ENCODE data around the gene IL18R1. TPM values are rescaled to one million over a fixed set of nuclear protein-coding genes. Genes with fewer than 3 reads are reported as not detected.

Gene IL18R1
- total and polyA plus RNA-seq, 9 of the 15 experiments (the other 6 are each of a cell fraction or from before 2014, with no cell fraction given) = 0.55 to 10.0 (median 2.5) TPM

DNA sequence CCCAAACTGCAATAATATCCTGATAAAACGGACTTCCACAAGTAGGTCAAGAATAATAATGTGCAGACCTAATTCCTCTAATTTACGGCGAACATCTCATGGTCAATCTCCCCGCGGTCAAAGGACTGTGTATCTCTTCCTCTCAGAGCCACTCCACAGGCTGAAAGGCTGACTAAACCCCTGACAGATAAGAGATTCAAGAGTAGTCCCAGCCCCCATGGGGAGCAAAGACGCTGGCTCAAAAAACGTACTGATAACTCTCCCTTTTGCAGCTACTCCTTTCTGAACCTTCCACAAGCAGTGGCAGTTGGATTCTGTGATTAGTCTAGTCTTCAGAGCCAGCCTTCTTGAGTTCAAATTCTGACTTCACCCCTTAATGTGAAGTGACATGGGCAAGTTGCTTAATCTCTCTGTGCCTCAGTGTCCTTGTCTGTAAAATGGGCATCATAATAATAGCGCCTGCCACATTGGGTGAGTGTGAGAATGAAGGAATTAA, 19.7 kb upstream of the IL18R1 start (continued):
- TF ChIP-seq, protein P1, sequence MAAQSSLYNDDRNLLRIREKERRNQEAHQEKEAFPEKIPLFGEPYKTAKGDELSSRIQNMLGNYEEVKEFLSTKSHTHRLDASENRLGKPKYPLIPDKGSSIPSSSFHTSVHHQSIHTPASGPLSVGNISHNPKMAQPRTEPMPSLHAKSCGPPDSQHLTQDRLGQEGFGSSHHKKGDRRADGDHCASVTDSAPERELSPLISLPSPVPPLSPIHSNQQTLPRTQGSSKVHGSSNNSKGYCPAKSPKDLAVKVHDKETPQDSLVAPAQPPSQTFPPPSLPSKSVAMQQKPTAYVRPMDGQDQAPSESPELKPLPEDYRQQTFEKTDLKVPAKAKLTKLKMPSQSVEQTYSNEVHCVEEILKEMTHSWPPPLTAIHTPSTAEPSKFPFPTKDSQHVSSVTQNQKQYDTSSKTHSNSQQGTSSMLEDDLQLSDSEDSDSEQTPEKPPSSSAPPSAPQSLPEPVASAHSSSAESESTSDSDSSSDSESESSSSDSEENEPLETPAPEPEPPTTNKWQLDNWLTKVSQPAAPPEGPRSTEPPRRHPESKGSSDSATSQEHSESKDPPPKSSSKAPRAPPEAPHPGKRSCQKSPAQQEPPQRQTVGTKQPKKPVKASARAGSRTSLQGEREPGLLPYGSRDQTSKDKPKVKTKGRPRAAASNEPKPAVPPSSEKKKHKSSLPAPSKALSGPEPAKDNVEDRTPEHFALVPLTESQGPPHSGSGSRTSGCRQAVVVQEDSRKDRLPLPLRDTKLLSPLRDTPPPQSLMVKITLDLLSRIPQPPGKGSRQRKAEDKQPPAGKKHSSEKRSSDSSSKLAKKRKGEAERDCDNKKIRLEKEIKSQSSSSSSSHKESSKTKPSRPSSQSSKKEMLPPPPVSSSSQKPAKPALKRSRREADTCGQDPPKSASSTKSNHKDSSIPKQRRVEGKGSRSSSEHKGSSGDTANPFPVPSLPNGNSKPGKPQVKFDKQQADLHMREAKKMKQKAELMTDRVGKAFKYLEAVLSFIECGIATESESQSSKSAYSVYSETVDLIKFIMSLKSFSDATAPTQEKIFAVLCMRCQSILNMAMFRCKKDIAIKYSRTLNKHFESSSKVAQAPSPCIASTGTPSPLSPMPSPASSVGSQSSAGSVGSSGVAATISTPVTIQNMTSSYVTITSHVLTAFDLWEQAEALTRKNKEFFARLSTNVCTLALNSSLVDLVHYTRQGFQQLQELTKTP (IDR thresholded peaks at IDR 0.05; ENCODE audit: low read depth in 1 of 2, partially characterized antibody in 2 of 2) = peak; percentile 47 to 70
- TF ChIP-seq MTA2 (IDR thresholded peaks at IDR 0.05; ENCODE audit: low read depth) (peak; percentile 89), FUS (optimal IDR thresholded peaks at IDR 0.05; ENCODE audit: low read depth, low read length) (no peak), SETDB1 (IDR thresholded peaks at IDR 0.05; ENCODE audit: low read length) (no peak), LARP7 (IDR thresholded peaks at IDR 0.05) (no peak), SRSF7 (optimal IDR thresholded peaks at IDR 0.05; ENCODE audit: low read depth, low read length) (no peak), CAMTA2 (CRISPR knock-in tag; conservative IDR thresholded peaks at IDR 0.05) (no peak), THRAP3 (IDR thresholded peaks at IDR 0.05; ENCODE audit: borderline replicate concordance) (no peak), PPARD (CRISPR knock-in tag; IDR thresholded peaks at IDR 0.05) (no peak), HLTF (IDR thresholded peaks at IDR 0.05) (peak; percentile 35; the same call in 1 of the 2 replicates), CXXC5 (CRISPR knock-in tag; IDR thresholded peaks at IDR 0.05) (peak; percentile 89), PHTF2 (CRISPR knock-in tag; IDR thresholded peaks at IDR 0.05) (no peak), MCM3 (IDR thresholded peaks at IDR 0.05) (no peak)
- TF ChIP-seq, protein P2, sequence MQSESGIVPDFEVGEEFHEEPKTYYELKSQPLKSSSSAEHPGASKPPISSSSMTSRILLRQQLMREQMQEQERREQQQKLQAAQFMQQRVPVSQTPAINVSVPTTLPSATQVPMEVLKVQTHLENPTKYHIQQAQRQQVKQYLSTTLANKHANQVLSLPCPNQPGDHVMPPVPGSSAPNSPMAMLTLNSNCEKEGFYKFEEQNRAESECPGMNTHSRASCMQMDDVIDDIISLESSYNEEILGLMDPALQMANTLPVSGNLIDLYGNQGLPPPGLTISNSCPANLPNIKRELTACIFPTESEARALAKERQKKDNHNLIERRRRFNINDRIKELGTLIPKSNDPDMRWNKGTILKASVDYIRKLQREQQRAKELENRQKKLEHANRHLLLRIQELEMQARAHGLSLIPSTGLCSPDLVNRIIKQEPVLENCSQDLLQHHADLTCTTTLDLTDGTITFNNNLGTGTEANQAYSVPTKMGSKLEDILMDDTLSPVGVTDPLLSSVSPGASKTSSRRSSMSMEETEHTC (IDR thresholded peaks at IDR 0.05) = peak; percentile 86; the same call in 1 of the 2 replicates
- TF ChIP-seq, protein P3, sequence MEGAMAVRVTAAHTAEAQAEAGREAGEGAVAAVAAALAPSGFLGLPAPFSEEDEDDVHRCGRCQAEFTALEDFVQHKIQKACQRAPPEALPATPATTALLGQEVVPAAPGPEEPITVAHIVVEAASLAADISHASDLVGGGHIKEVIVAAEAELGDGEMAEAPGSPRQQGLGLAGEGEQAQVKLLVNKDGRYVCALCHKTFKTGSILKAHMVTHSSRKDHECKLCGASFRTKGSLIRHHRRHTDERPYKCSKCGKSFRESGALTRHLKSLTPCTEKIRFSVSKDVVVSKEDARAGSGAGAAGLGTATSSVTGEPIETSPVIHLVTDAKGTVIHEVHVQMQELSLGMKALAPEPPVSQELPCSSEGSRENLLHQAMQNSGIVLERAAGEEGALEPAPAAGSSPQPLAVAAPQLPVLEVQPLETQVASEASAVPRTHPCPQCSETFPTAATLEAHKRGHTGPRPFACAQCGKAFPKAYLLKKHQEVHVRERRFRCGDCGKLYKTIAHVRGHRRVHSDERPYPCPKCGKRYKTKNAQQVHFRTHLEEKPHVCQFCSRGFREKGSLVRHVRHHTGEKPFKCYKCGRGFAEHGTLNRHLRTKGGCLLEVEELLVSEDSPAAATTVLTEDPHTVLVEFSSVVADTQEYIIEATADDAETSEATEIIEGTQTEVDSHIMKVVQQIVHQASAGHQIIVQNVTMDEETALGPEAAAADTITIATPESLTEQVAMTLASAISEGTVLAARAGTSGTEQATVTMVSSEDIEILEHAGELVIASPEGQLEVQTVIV (CRISPR knock-in tag; IDR thresholded peaks at IDR 0.05; ENCODE audit: borderline replicate concordance) = no peak
- TF ChIP-seq, protein P4, sequence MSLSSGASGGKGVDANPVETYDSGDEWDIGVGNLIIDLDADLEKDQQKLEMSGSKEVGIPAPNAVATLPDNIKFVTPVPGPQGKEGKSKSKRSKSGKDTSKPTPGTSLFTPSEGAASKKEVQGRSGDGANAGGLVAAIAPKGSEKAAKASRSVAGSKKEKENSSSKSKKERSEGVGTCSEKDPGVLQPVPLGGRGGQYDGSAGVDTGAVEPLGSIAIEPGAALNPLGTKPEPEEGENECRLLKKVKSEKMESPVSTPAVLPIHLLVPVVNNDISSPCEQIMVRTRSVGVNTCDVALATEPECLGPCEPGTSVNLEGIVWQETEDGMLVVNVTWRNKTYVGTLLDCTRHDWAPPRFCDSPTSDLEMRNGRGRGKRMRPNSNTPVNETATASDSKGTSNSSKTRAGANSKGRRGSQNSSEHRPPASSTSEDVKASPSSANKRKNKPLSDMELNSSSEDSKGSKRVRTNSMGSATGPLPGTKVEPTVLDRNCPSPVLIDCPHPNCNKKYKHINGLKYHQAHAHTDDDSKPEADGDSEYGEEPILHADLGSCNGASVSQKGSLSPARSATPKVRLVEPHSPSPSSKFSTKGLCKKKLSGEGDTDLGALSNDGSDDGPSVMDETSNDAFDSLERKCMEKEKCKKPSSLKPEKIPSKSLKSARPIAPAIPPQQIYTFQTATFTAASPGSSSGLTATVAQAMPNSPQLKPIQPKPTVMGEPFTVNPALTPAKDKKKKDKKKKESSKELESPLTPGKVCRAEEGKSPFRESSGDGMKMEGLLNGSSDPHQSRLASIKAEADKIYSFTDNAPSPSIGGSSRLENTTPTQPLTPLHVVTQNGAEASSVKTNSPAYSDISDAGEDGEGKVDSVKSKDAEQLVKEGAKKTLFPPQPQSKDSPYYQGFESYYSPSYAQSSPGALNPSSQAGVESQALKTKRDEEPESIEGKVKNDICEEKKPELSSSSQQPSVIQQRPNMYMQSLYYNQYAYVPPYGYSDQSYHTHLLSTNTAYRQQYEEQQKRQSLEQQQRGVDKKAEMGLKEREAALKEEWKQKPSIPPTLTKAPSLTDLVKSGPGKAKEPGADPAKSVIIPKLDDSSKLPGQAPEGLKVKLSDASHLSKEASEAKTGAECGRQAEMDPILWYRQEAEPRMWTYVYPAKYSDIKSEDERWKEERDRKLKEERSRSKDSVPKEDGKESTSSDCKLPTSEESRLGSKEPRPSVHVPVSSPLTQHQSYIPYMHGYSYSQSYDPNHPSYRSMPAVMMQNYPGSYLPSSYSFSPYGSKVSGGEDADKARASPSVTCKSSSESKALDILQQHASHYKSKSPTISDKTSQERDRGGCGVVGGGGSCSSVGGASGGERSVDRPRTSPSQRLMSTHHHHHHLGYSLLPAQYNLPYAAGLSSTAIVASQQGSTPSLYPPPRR (CRISPR knock-in tag; IDR thresholded peaks at IDR 0.05; ENCODE audit: borderline replicate concordance) = no peak

Data from K562 (cell line).